GM19324 (cell line): ENCODE data around the gene MAP2K5.
"Not testable (repeated sequence)": the region's sequence is repeated elsewhere in the genome, so short reads cannot be mapped to it uniquely, and the experiment has no call there.

ENCODE experiments used
- ATAC-seq: cut with Tn5 transposase; IDR thresholded peaks from one replicate; pipeline ENCODE4 v1.9.1; 2021; ENCODE audit warnings: mild to moderate bottlenecking, moderate library complexity; ENCODE audit not compliant: unreplicated experiment, low FRiP score

The MAP2K5 gene

DNA sequence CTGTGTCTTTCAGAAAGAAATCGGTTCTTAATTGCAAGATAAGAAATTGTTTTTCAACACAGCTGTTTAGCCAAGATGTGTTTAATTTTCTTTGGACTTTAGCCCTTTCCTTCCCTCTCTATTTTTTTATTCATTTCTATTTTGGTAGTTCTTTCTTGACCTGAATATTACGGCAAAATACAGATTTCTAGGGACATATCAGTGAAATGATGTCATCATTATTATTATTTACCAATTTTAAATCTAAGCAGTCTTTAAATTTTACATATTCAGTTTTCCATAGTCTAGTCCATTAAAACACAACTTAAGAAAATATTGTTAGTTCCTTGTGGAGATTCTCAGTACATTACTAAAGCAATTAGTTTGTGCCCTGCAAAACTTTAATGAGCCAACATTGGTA lies 104.3 kb downstream of the MAP2K5 start:
- ATAC-seq, result no peak

- ATAC-seq, result no peak
Observed at GRCh38 chr15:67652586-67652985, 110.1 kb downstream of the MAP2K5 start.

DNA sequence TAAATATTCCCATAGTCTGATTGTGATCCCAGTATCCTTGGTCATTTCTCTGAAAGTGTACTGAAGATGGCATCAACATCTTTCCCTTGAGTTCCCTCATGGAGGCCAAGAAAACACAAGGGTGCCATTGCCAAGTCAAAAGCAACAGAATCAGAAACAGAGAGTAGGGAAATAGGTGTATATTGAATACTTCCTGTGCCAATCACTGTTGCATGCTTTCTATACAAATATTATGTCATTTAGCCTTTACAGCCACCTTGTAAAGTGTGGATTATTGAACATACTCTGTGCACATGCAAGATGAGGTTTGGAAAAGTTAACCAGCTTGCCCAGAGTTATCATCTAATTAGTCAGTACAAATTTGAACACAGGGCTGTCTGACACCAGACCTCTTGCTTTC lies 117.9 kb downstream of the MAP2K5 start:
- no peak for ATAC-seq

GRCh38 chr15:67660874-67661606 lies 118.5 kb downstream of the MAP2K5 start:
- ATAC-seq, result no peak

DNA sequence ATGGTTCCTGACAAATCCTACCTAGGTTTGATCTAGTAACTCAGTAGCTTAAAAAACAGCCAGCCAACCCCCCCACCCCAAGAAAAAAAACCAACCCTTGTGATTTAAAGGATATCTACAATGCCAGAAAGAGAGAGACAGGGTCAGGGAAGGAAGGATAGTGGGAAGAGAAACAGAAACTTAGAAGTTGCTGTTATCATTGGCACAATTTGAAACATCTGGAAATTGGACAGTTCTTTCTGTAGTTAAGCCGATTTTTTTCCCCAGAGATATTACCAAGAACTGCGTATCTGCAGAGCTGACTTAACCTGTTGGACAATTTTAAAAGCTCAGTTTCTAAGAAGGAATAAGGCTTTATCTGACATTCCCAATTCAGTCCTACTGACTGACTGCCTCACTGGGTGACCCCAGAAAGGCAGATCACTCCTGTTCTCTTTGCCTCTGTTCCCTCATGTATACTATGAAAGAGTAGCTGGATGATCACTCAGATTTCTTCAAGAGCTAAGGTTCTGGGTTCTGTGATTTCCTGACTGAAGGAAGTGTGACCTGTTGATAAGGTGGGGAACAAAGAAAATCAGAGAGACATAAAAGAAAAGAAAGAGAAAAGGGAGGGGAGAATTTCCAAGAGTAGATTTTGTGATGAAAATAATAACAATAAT lies 128.3 kb downstream of the MAP2K5 start:
- ATAC-seq, result no peak

- ATAC-seq, result not testable (repeated sequence)
Observed at GRCh38 chr15:67672834-67673233, 130.3 kb downstream of the MAP2K5 start.

DNA sequence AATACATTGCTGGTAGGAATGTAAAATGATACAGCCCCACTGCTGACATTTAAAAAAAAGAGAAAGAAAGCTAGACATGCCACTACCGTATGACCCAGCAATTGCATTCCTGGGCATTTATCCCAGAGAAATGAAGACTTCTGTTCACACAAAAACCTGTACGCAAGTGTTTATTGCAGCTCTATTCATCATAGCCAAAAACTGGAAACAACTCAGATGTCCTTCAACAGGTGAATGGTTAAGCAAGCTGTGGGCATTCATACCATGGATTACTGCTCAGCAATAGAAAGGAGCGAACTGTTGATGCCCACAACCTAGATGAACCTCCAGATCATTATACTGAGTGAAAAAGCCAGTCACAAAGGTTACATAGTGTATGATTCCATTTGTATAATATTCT lies 132.5 kb downstream of the MAP2K5 start:
- ATAC-seq, result no peak

DNA sequence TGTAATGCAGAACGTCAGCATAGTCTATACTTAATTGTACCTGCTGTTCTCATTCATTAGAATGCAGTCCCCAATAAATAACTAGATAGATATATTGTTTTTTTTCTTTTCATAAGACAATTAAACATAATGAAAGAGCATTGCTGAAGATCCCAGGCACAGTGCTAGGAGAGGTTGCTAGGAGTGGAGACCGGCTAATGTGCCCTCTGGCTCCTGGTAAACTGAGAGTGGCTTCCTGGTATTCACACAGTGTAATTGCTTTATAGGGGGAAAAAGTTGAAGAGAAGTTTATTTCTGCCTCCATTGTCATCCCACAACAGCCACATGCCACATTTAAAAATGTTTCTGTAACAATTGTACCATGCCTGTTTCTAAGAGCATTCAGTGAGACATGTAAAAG lies 135.6 kb downstream of the MAP2K5 start:
- ATAC-seq, result no peak

DNA sequence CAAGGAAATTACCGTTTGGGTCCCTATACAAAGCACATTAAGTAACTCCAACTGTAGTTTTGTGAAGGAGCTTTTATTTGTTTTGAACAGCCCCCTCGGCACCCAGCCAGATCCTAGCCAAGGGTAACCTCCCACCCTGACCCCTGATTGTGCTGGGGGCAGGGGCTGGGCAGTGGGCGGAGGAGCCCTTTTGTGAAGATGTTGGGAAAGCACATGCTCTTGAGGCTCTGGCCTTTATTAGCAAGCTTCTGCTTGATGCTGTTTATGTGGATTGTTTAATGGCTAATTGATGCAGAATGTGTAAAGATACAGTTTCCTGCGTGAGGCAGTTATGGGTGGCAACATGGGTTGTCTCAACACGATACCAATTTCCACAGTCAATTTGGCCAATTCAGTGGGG lies 136.5 kb downstream of the MAP2K5 start:
- ATAC-seq, result no peak

GRCh38 chr15:67680641-67681040 lies 138.1 kb downstream of the MAP2K5 start:
- ATAC-seq, result no peak

DNA sequence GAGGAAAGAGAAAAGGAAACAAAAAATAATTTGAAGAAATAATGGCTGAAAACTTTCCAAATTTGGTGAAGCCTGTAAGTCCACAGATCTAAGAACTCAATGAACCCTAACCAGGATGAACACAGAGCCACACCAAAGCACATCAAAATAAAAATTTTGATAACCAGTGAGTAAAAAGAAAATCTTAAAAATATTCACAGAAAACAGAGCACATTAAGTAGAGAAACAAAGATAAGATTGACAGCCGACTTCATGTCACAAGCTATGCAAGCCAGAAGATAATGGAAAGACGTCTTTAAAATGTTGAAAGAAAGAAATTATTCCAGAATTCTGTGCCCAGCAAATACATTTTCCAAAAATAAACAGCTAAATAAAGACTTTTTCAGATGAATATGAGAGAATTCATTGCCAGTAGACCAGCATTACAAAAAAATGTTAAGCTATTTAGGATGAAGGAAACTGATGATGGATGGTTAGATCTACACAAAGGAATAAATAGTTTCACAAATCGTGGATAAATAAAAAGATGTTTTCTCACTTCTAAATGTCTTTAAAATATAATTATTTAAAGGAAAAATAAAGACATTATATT lies 142.6 kb downstream of the MAP2K5 start:
- ATAC-seq, result no peak

DNA sequence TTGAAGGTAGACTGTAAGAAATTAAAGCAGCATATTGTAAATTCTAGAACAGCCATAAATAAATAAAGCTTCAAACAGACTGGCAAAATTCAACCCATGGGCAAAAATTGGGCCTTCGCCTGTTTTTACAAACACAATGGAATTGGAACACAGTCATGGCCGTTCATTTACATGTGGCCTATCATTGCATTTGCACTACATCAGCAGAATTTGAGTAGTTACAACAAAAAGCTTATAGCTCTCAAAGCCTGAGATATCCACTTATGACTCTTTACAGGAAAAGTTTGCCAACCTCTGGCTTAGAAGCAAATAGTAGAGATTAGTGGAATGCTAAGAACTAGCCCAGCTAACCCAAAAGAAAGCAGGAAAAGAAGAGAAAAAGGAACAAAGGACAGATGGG lies 143.2 kb downstream of the MAP2K5 start:
- ATAC-seq, result no peak

- ATAC-seq, result no peak
Observed at GRCh38 chr15:67690936-67691335, 148.4 kb downstream of the MAP2K5 start.

DNA sequence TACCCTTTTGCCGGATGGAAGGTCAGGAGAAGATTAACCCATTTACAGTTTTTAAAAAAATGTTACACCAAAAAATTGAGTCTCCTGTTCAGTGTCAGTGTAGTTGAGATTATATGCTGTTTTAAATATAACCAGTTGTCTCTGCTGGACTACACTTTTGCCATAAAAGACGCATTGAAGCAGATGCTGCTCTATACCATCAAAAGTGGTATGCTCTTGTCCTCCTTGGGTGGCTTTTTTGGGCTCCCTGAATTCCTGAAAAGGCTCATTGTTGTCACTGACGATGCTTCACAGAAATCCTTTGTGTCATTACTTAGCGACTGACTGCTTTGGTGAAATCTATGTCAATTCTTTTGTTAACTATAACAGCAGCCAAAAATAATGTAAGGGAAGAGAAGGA lies 148.9 kb downstream of the MAP2K5 start:
- ATAC-seq, result no peak

- no peak for ATAC-seq
Observed at GRCh38 chr15:67692573-67692972, 150.1 kb downstream of the MAP2K5 start.

DNA sequence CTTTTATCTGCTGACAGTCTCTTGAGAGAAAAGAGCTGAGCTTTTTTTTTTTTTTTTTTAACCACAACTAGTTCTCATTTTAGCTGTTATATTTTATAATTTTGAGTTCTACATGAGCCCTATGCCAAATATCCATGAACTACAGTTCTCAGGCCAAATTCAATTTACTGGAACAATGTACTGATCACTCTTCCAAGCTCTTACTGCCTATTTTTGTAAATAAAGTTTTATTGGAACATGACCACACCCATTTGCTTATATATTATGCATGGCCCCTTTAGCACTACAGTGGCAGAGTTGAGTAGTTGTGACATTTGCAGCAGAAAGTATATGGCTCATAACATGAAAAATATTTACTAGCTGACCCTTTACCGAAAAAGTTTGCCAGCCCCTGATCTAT lies 153.6 kb downstream of the MAP2K5 start:
- no peak for ATAC-seq

DNA sequence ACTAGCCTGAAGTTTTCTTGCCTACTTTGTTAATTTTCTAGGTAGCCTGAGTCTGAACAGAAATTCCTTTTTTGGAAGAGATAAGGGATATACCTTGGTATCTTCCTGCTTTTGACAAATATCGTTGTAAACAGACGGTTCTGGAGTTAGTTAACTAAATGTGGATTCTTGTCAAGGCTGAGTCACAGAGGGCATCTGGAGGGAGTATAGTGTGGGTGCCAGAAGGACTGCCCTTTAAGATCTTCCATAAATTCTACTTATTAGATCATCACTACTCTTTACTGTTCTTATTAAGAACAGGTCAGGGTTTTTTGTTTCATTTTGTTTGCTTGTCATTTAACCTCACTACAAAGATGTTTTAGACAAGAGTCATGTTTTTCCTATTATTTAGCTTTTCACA lies 157.5 kb downstream of the MAP2K5 start:
- ATAC-seq, result no peak

DNA sequence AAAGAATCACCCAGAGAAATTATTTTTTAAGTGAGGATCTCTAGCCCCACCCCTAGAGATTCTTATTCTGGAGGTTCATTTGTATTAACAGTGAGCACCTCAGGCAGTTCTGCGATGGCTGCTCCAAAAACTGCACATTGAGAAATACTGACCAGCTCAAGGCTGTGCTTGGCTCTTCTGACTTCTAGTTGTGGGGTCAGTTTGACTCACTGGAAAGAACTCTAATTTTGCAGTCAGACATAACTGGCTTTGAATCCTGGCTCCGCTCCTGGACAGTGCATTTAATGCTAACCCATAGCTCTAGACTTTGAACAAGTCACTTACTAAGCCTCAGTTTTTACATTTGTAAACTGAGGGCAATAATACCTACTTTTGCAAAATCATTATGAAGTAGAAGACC lies 159.2 kb downstream of the MAP2K5 start:
- ATAC-seq, result no peak

DNA sequence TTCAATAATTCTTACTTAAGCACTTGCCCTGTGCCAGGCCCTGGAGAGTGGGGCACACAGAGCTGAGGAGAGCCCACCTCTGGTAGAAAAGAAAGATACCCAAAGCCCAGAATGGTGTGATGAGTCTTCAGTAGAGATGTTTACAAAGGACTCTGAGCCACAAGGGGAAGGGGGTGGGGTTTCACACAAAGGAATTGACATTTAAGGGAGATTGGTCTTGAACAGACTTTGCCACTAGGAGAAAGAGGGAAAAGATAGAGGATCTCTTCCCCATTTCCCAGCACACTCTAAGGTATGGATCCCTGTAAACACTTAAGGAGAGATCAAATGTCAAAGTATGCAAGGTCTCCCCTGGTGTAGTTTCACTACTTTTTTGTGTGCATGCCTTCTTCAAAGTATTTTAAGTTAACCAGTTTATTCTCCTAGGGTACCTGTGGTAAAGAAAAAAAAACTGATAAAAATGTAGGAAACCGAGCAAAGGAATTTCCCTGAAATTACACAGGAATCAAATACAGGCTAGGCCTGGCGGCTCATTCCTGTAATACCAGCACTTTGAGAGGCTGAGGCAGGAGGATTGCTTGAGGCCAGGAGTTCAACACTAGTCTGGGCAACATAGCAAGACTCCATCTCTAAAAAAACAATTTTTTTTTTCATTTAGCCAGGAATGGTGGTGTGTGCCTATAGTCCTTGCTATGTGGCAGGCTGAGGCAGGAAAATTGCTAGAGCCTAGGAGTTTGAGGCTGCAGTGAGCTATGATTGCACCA lies 165.2 kb downstream of the MAP2K5 start:
- ATAC-seq, result no peak

GRCh38 chr15:67708500-67708899 lies 166.0 kb downstream of the MAP2K5 start:
- no peak for ATAC-seq

DNA sequence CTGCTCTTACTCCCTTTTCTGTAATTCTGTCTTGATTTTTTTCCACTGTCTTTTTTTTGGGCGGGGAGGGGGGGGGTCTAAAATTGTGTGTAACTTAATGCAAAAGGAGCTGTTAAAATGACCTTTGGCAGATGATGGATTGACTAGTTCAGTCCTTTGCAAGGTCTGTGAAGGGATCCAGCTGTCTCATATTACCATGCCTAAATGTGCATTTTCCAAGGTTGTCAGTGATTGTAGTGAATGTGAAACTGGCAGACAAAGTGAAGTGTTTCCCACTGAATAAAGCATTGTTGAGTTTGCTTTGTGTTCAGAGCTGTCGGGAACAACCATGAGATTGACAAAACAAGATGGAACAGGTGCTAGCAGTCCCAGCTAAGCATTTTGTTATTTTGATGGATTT lies 172.7 kb downstream of the MAP2K5 start:
- no peak for ATAC-seq
